Measurements from ENCODE around the gene PAPPA2.
"Not testable (repeated sequence)": the region's sequence is repeated elsewhere in the genome, so short reads cannot be mapped to it uniquely, and the experiment has no call there.

The PAPPA2 gene

GRCh38 chr1:176556288-176556687, 93.3 kb downstream of the PAPPA2 start:
- no peak for DNase-seq

DNA sequence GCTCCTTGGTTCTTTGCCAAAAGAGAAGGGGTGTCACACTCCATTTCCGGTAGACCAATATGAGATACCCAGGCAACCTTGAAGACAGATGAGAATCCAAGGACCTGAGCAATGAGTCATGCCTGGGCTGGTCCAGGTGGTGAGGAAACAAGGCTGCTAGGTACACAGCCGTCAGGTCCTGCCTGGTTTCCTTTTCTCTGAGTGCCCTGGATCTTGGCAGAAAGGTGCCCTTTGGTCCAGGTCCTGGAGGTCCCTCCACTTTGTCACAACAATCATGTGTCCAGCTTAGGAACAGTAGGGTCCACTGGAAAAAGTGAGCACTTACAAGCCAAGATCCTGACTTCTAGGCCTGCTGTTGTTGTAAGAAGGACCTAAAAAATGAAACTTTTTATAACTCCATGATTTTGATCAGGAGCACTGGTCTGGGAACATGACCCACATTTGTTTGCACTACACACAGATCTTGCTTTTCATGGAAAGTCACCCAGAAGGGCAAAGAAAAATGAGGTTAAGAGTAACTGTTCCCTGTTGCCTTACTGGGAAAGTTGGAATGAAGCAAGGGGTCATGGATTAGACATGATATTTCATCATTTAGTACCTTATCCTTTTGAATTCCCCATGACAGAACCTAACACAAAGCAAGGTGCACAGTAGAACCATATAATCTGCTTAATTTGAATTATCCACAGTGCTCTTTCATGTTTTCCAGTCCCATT, 94.7 kb downstream of the PAPPA2 start:
- DNase-seq = no peak

DNA sequence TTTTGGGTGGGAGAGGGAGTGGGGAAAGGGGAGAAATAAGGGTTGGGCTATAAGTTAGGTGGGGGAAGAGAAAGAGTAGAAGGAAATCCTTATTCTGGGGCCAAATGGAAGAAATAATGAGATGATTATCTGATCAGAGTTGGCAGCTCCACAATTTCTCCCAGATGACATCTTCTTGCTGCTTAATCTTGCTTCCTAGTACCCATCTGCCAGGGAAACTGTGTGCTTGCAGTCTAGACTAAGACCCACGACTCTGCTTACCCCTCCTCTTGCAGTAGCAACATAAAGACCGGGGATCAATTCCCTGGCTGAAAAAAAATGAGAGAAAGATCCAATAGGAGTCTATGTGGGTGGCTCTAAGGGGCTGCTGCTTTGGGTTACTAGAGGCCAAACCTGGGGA, 95.6 kb downstream of the PAPPA2 start:
- no peak for DNase-seq

- no peak for DNase-seq
Measured at GRCh38 chr1:176559474-176559873, 96.5 kb downstream of the PAPPA2 start.

DNA sequence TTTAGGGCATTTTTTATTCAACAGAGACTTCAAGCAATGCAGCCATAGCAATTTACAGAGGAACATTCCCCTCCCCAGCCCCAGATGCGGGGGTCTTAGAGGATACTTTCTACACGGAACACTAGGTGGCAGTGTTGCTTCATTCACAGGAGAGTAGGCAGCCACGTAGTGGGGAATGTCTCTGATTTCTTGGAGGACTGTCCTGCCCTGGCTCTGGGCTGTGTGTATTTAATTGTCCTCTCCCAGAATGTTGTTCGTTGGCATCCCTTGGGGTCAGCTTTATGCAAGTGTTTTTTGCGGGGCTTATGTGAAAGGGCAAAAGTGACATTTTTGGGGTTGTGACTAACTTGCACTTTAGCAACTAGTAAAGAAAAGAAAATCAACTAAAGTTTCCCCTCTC, 96.9 kb downstream of the PAPPA2 start:
- no peak for DNase-seq

DNA sequence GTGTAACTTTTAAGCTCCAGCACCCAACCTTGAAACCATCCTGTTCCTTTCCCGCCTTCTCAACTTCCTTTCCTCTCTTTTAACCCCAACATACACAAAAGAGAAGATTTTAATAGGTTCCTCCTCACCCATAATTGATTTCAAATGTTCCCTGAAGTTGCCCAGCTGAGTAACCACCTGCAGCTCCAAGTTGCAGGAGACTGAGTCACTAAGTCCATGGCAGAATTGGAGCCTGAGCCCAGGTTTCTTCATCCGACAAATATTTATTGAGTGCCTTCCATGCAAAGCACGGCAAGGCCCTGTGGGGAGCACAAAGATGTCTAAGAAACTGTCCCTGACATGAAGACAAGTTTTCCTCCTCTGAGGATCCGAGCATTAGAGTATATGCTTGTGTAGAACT, 97.7 kb downstream of the PAPPA2 start:
- no peak for DNase-seq

GRCh38 chr1:176561761-176562160, 98.8 kb downstream of the PAPPA2 start:
- DNase-seq = not testable (repeated sequence)

DNA sequence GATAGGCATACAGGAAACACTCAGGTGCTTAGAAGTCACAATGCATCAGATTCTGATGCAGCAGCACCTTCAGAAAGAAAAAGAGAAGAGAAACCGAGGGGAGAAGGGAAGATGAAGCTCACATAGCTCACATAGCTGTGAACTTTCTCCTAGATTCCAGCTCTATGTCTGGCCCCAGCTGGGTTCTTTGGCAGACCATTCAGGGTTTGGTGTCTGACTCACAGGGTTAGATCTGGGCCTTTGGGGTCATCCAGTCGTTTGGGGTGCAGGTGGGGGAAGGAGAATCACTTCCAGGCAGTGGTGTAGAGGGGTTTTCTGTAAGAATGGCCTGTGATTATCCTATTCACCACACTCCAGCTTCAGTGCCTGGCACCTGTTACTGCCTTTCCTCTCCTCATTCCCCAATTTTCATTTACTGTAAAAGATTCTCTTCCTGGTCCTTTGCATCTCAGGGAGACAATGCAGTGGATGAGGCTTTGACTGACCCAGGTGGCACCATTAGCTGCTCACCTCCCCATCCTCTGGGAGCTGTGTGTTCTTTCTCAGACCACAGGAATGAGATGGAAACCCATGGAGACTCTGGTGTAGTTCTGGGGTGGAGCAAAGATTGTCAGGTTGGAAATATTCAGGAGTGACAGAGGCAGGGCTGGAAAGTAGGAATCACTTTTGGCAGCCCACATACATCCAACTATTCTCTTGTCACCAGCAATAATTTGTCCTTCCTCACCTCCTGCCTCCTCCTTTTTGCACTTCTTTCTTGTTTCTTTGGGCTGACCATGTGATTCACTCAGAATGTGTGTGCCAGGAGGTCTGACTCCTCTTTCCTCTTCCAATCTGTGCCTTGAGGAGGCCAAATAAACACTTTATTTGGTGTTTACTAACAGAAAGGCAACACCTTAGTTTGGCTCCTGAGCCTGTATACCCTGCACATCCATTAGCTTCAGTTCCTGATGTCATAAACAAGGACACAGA, 103.3 kb downstream of the PAPPA2 start:
- DNase-seq = no peak

GRCh38 chr1:176567190-176567794, 104.3 kb downstream of the PAPPA2 start:
- DNase-seq = no peak

- DNase-seq = no peak
Measured at GRCh38 chr1:176568185-176568584, 105.2 kb downstream of the PAPPA2 start.

DNA sequence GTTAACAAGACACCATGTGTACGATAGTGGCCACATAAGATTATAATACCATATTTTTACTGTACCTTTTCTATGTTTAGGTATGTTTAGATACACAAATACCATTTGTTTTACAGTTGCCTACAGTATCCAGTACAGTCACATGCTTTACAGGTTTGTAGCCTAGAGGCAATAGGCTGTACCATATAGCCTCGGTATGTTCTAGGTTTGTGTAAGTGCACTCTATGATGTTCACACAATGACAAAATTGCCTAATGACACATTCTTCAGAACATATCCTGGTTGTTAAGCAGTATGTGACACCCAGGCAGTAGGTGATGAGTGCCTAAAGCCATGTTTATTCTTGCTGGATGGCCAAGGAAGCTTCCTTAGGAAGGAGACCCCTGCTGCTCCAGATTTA, 111.8 kb downstream of the PAPPA2 start:
- no peak for DNase-seq

- DNase-seq = no peak
Measured at GRCh38 chr1:176575991-176576390, 113.0 kb downstream of the PAPPA2 start.

DNA sequence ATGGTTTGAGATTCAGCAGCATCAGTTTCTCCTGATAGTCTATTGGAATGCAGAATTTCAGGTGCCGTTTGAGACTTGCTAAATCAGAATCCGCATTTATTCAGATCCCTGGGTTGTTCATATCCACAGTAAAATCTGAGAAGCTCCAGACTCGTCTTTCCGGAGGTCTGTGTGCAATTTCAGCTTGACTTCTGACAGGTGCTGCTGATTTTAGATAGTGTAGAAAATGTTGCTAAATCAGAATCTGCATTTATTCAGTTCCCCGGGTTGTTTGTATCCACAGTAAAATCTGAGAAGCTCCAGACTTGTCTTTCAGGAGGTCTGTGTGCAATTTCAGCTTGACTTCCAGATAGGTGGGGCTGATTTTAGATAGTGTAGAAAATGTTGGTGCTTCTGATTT, 113.7 kb downstream of the PAPPA2 start:
- DNase-seq = no peak

GRCh38 chr1:176577646-176578197, 114.7 kb downstream of the PAPPA2 start:
- no peak for DNase-seq

DNA sequence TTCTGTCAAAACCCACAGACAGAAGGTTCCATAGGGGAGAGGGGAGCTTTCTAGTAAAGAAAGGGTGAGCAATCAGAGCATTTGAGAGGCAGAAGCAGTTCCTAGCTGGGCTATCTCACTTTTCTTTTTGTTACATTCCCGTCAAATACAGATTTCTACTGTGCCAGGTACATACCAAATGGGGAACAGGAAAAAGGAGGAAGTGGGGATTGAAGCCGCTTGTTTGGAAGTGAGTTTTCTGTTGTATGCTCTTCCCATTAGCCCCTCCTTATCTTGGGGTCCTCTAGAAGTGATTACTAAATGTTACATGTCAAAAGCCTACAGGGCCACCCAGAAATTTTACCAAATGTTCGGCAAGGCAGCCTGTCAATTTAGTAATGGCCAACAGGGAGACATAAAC, 116.1 kb downstream of the PAPPA2 start:
- no peak for DNase-seq

DNA sequence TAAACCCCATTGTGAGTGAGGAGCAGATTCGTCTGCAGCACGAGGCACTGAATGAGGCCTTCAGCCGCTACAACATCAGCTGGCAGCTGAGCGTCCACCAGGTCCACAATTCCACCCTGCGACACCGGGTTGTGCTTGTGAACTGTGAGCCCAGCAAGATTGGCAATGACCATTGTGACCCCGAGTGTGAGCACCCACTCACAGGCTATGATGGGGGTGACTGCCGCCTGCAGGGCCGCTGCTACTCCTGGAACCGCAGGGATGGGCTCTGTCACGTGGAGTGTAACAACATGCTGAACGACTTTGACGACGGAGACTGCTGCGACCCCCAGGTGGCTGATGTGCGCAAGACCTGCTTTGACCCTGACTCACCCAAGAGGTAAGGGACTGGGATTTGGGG, 132.2 kb downstream of the PAPPA2 start:
- no peak for DNase-seq

DNA sequence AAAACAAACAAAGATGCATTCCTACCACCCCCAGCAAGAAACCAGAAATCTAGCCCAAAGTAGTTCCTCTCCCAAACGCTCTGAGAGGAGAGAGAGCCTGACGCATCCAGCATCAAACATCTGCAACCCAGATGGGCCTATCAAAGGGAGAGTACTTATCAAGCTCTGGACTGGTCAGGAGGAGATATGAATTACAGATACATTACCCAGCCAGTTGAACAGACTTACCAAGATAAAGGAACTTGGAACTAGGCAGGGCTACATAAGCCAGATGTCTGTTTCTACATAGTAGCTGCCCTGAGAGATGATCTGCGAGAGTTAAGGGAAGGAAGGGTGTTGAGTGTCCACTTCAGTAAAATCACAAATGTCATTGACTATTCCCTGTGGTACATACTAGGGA, 138.4 kb downstream of the PAPPA2 start:
- no peak for DNase-seq

DNA sequence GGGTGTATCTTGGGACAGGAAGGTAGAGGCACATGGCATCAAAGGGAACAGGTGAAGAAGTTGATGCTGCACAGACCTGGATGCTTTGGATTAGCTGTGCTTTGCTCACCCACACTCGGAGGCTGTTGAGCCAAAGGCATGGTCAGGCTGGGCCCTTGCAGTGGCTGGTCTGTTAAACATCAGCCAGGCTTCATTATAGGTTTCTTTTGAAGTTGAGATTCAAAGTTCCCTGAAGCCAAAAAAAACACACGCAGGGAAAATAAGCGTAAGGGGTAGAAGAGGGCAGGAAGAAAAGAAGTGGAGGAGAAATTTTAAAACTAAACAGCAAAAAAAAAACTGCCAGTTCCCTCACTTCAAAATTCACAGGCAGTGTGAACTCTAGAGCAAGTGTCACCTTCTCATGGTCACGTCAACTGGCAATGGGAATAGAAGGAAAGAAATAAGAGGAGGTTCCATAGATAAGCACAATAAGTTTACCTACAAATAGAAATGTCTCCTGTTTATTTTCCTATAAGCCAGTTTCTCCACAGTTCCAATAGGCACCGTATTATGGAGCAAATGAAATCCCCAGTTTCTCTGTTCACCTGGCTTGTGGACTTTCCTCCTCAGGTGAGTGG, 139.5 kb downstream of the PAPPA2 start:
- no peak for DNase-seq

- DNase-seq = no peak
Measured at GRCh38 chr1:176603696-176604095, 140.7 kb downstream of the PAPPA2 start.

DNA sequence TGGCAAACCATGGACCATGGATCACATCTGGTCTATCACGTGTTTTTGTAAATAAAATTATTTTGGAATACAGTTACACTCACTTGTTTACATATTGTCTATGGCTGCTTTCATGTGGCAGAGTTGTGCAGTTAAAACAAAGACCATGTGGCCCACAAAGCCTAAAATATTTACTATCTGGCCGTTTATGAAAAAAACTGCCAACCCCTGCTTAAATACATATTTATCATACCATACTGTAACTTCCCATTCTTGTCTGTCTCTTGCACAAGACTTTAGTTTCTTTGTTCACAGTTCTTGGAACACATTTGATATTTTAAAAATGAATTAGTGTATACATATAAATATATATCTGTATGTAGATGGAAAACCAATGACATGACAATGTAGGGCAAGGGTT, 141.5 kb downstream of the PAPPA2 start:
- DNase-seq = no peak

DNA sequence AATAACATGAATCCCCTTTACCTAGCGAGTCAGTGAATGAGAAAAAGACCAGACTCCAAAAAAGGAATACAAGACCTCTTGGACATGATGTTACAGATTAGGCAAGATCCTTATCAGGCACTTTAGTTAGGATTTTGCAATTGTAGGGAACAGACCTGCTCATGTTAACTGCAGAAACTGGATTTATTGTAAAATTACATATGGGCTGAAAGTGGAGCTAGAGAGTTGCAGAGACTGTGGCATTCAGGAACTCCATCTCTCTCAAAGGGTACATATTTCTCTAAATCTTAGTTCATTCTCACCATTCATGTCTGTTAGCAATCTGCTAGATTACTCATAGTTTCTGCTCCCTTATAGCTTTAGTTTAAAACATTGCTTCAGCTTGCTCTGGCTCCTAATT, 142.2 kb downstream of the PAPPA2 start:
- DNase-seq = no peak

- DNase-seq = no peak
Measured at GRCh38 chr1:176609556-176610408, 146.8 kb downstream of the PAPPA2 start.
